ENCODE measurements around the gene HOXB5.

GRCh38 chr17:48612854-48613691 lies 19.5 kb upstream of the HOXB5 start:
- TF ChIP-seq CTCF (IDR thresholded peaks at IDR 0.05) (peak in 3 of 6 experiments; percentile 17 to 25 (median 24)), POLR2A (IDR thresholded peaks at IDR 0.05) (no peak), POLR2AphosphoS5 (IDR thresholded peaks at IDR 0.05) (no peak), EP300 (IDR thresholded peaks at IDR 0.05) (no peak)

Data from upper lobe of left lung (tissue), 4 donors.